ENCODE measurements around the gene NEK5.

NEK5 gene

GRCh38 chr13:52011632-52012511 lies 117.0 kb downstream of the NEK5 start, which contains the start of gene ALG11:
TSS of gene ALG11 (plus strand) at chr13:52012398. CDS start at chr13:52012419, 21 bp downstream.
- in situ Hi-C loops (cut with MboI; ENCODE audit: low sequenced_read_pairs): loop anchor here (25.0 kb wide), 1 partner anchor 200 kb away; no protein-coding TSS in a partner anchor

GRCh38 chr13:52010890-52011631 lies 117.8 kb downstream of the NEK5 start, which contains the start of gene ATP7B:
TSS of gene ATP7B (minus strand) at chr13:52011450. CDS start at chr13:52011337, 113 bp downstream.
- in situ Hi-C loops (cut with MboI; ENCODE audit: low sequenced_read_pairs): loop anchor here (25.0 kb wide), 1 partner anchor 201 kb away; no protein-coding TSS in a partner anchor

DNA sequence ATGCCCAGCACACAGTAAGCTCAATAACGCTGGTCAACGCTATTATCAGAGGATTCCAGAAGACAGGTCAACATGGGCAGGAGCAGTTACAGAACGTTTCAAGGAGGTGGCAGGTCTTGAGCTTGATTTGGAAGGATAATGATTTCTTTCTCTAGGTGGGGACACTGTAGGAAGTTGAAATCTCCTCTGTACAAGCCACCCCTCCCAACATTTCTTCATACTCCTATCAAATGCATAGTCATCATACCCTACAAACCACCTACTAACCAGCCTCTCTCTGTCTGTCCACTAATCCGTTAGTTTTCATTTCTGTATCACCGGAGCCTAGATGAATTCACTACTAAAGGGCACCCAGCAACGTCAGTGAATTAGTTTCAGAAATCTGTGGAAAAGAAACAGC lies 118.9 kb downstream of the NEK5 start:
- in situ Hi-C loops (cut with MboI; ENCODE audit: low sequenced_read_pairs): loop anchor here (25.0 kb wide), 1 partner anchor 202 kb away; no protein-coding TSS in a partner anchor

- in situ Hi-C loops (cut with MboI; ENCODE audit: low sequenced_read_pairs): loop anchor here (25.0 kb wide), 1 partner anchor 206 kb away; no protein-coding TSS in a partner anchor
These were observed 122.2 kb downstream of the NEK5 start for GRCh38 chr13:52006523-52007245.

- in situ Hi-C loops (cut with MboI; ENCODE audit: low sequenced_read_pairs): loop anchor here (25.0 kb wide), 1 partner anchor 206 kb away; no protein-coding TSS in a partner anchor
These were observed 122.9 kb downstream of the NEK5 start for GRCh38 chr13:52005841-52006522.

- in situ Hi-C loops (cut with MboI; ENCODE audit: low sequenced_read_pairs): loop anchor here (25.0 kb wide), 1 partner anchor 208 kb away; no protein-coding TSS in a partner anchor
These were observed 124.2 kb downstream of the NEK5 start for GRCh38 chr13:52004511-52005170.

DNA sequence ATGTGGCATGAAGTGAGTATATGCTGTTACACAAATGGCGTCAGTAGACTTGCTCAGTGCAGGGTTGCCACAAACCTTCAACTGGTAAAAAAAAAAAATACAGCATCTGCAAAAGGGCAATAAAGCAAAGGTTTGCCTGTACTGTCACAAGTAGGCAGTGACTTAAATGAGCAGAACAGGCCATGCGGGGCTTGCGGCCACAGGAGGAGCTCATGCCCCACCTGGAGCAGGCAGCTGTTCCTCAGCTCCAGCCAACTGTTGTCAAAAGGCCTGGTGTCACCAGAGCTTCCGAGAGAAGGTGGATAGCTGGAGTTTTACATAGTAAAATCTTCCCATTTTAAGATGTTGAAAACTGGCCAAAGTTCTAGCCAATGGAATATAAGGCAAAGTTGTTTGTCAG lies 125.3 kb downstream of the NEK5 start:
- in situ Hi-C loops (cut with MboI; ENCODE audit: low sequenced_read_pairs): loop anchor here (25.0 kb wide), 1 partner anchor 209 kb away; no protein-coding TSS in a partner anchor

GRCh38 chr13:52002361-52002760 lies 126.5 kb downstream of the NEK5 start:
- in situ Hi-C loops (cut with MboI; ENCODE audit: low sequenced_read_pairs): loop anchor here (25.0 kb wide), 1 partner anchor 210 kb away; no protein-coding TSS in a partner anchor

DNA sequence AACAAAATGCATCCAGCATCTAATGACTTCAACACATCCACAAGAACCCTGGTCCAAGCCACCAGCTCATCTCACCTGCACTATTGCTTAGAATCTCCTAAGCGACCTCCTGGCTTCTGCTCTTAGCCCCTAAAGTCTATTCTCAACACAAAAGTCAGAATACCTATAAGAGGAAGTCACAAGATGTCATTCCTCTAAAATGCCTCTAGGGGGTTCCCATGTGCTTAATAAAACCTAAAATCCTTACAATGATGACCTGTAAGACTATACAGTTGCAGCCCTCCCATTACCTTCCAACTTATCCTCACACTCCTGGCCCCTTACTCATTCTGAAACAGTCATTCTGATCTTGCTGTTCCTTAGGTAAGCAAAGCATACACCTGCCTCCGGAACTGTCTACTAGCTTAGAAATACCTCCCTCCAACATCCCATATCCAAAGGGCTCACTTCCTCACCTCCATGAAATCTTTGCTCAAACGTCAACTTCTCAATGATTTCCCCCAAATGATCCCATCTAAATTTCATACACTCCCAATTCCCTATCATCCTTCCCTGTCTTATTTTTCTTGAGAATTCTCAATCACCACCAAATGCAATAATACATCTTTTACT lies 127.6 kb downstream of the NEK5 start:
- in situ Hi-C loops (cut with MboI; ENCODE audit: low sequenced_read_pairs): loop anchor here (25.0 kb wide), 1 partner anchor 211 kb away; no protein-coding TSS in a partner anchor

DNA sequence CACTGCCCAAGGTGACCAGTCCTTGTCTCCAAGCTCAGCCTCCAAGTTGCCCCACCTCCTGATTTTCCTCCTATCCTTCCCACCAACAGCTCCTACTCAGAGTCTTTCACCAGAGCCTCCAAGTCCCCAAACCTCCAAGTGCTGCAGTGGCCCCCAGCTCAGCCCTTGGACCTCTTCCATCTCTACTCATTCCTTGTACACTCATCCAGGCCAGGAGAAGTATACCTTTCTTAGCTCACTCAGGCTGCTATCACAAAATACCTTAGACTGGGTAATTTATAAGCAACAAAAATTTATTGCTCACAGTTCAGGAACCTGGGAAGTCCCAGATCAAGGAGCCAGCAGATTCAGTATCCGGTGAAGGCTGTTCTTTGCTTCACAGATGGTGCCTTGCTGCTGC lies 129.0 kb downstream of the NEK5 start:
- in situ Hi-C loops (cut with MboI; ENCODE audit: low sequenced_read_pairs): loop anchor here (25.0 kb wide), 1 partner anchor 212 kb away; no protein-coding TSS in a partner anchor

GRCh38 chr13:51999510-51999911 lies 129.4 kb downstream of the NEK5 start:
- in situ Hi-C loops (cut with MboI; ENCODE audit: low sequenced_read_pairs): no loop called here

- in situ Hi-C loops (cut with MboI; ENCODE audit: low sequenced_read_pairs): no loop called here
These were observed 130.0 kb downstream of the NEK5 start for GRCh38 chr13:51998723-51999509.

GRCh38 chr13:51997641-51998330 lies 131.1 kb downstream of the NEK5 start:
- in situ Hi-C loops (cut with MboI; ENCODE audit: low sequenced_read_pairs): no loop called here

GRCh38 chr13:51997186-51997585 lies 131.7 kb downstream of the NEK5 start:
- in situ Hi-C loops (cut with MboI; ENCODE audit: low sequenced_read_pairs): no loop called here

DNA sequence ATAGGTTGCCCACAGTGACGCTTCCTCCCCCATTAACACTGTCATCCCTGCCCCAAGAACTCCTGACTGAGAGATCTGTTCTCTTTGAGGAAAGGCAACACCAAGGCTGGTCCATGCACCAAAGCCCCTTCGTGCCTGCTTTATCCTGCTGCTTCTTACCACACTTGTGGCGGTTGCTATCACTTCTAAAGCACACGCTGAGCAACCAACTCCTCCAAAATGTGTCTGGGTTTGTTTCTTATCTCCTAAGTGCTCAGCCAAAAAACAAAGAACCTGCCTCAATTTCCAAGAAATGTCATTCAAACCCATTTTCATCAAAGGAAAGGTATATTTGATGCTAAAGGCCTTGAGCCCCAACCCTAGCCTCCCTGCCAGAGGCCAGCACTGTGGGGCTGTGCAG lies 132.2 kb downstream of the NEK5 start:
- in situ Hi-C loops (cut with MboI; ENCODE audit: low sequenced_read_pairs): no loop called here

- in situ Hi-C loops (cut with MboI; ENCODE audit: low sequenced_read_pairs): no loop called here
These were observed 133.0 kb downstream of the NEK5 start for GRCh38 chr13:51995677-51996551.

All from HL-60/S4 treated with retinoic acid at 250 ng/mL for 4 days and 3 days (cell line).